ENCODE results near the gene PDXK.

Gene PDXK

GRCh38 chr21:43764576-43765495 lies 45.9 kb downstream of the PDXK start:
- DNase-seq, result no peak

- no peak for DNase-seq
These were observed 48.0 kb downstream of the PDXK start for GRCh38 chr21:43766734-43767497.

- no peak for DNase-seq
These were observed 48.6 kb downstream of the PDXK start for GRCh38 chr21:43767498-43767983.

- DNase-seq, result peak; percentile 75 to 83 (median 75)
These were observed 49.3 kb downstream of the PDXK start for GRCh38 chr21:43767984-43768867.

GRCh38 chr21:43768868-43769167 lies 49.9 kb downstream of the PDXK start:
- DNase-seq, result no peak

GRCh38 chr21:43769325-43769958 lies 50.5 kb downstream of the PDXK start:
- DNase-seq, result no peak

GRCh38 chr21:43770066-43770655 lies 51.2 kb downstream of the PDXK start:
- no peak for DNase-seq

- DNase-seq, result peak in 1 of 3 donors; percentile 40
These were observed 52.3 kb downstream of the PDXK start for GRCh38 chr21:43771199-43771675.

GRCh38 chr21:43771698-43772424 lies 52.9 kb downstream of the PDXK start:
- peak; percentile 90 to 96 (median 93) for DNase-seq

GRCh38 chr21:43772425-43772821 lies 53.5 kb downstream of the PDXK start:
- peak; percentile 80 to 86 (median 85) for DNase-seq

GRCh38 chr21:43774163-43774562 lies 55.2 kb downstream of the PDXK start:
- DNase-seq, result no peak

- no peak for DNase-seq
These were observed 56.3 kb downstream of the PDXK start for GRCh38 chr21:43775190-43775589.

GRCh38 chr21:43775795-43776430 lies 57.0 kb downstream of the PDXK start, which contains the start of gene CSTB:
Gene CSTB, minus strand, starts transcription at chr21:43776308. Its CDS starts 39 bp downstream, at chr21:43776269.
- DNase-seq, result peak; percentile 83 to 97 (median 91)

- DNase-seq, result no peak
These were observed 59.0 kb downstream of the PDXK start for GRCh38 chr21:43777953-43778352.

GRCh38 chr21:43778469-43779335 lies 59.8 kb downstream of the PDXK start:
- peak; percentile 88 to 94 (median 92) for DNase-seq

GRCh38 chr21:43779660-43780059 lies 60.7 kb downstream of the PDXK start:
- peak in 1 of 3 donors; percentile 19 for DNase-seq

- peak in 2 of 3 donors; percentile 36 to 56 for DNase-seq
These were observed 62.9 kb downstream of the PDXK start for GRCh38 chr21:43781846-43782245.

GRCh38 chr21:43782431-43783097 lies 63.6 kb downstream of the PDXK start:
- DNase-seq, result peak; percentile 37 to 62 (median 59)

Measured in suppressor macrophage treated with lipopolysaccharide for 1 hour (primary cell).